OCI-LY1 (cell line): Measurements from ENCODE around the gene NISCH.

ENCODE experiments used
- H2AFZ ChIP-seq: fragments of 200-600 bp; sonication (generic), shearing (Covaris generic); 2 replicates; pipeline ENCODE4 v1.6.0; 2014; ENCODE audit warnings: antibody characterized with exemption, mild to moderate bottlenecking, low read length
- H3F3A ChIP-seq: fragments of 200-600 bp; sonication (generic), shearing (Covaris generic); 2 replicates; pipeline ENCODE4 v1.6.0; 2014; ENCODE audit warnings: mild to moderate bottlenecking, antibody characterized with exemption, low read length, moderate library complexity; ENCODE audit not compliant: insufficient read depth
- H3K27ac ChIP-seq: fragments of 200-600 bp; sonication (generic); 2 replicates; pipeline ENCODE4 v1.5.1; 2014; ENCODE audit warnings: low read length, mixed run types, mild to moderate bottlenecking, low read depth; ENCODE audit not compliant: poor library complexity, severe bottlenecking
- H3K27me3 ChIP-seq: fragments of 200-600 bp; sonication (generic); 2 replicates; pipeline ENCODE4 v1.6.0; 2014; ENCODE audit warnings: antibody characterized with exemption, mild to moderate bottlenecking, low read length, moderate library complexity; ENCODE audit not compliant: insufficient read depth
- H3K36me3 ChIP-seq: fragments of 200-600 bp; sonication (generic); 2 replicates; pipeline ENCODE4 v1.6.1; 2014; ENCODE audit warnings: mild to moderate bottlenecking, antibody characterized with exemption, low read length, moderate library complexity, mixed read lengths; ENCODE audit not compliant: insufficient read depth
- H3K4me1 ChIP-seq: fragments of 200-600 bp; sonication (generic); 2 replicates; pipeline ENCODE4 v1.5.1; 2014; ENCODE audit warnings: mild to moderate bottlenecking, low read length, moderate library complexity; ENCODE audit not compliant: insufficient read depth, severe bottlenecking
- H3K4me2 ChIP-seq: fragments of 200-600 bp; sonication (generic), shearing (Covaris generic); 2 replicates; pipeline ENCODE4 v1.6.1; 2014; ENCODE audit warnings: low read length
- H3K4me3 ChIP-seq: fragments of 200-600 bp; sonication (generic); 2 replicates; pipeline ENCODE4 v1.5.1; 2014; ENCODE audit warnings: low read length, low read depth, mild to moderate bottlenecking, mixed read lengths; ENCODE audit not compliant: poor library complexity, severe bottlenecking
- H3K79me2 ChIP-seq: fragments of 200-600 bp; shearing (Covaris generic); 2 replicates; pipeline ENCODE4 v1.6.1; 2016; ENCODE audit warnings: mixed run types, low read length, mixed read lengths; ENCODE audit not compliant: insufficient read depth
- H3K9ac ChIP-seq: fragments of 200-600 bp; sonication (generic), shearing (Covaris generic); 2 replicates; pipeline ENCODE4 v1.6.1; 2014; ENCODE audit warnings: mild to moderate bottlenecking, low read length, mixed read lengths
- H3K9me2 ChIP-seq: fragments of 200-600 bp; sonication (generic), shearing (Covaris generic); 2 replicates; pipeline ENCODE4 v1.6.1; 2014; ENCODE audit warnings: low read depth, mild to moderate bottlenecking, low read length, mixed read lengths
- H3K9me3 ChIP-seq: fragments of 200-600 bp; shearing (Covaris generic); 2 replicates; pipeline ENCODE4 v1.6.1; 2014; ENCODE audit warnings: low read length, mixed read lengths
- H4K20me1 ChIP-seq: fragments of 200-600 bp; sonication (generic), shearing (Covaris generic); 2 replicates; pipeline ENCODE4 v1.6.0; 2016; ENCODE audit warnings: mild to moderate bottlenecking, low read length; ENCODE audit not compliant: insufficient read depth
- EZH2 ChIP-seq: fragments of 200-600 bp; sonication (generic), shearing (Covaris generic); IDR thresholded peaks from 2 replicates; pipeline ENCODE4 v1.8.0; 2017; ENCODE audit warnings: borderline replicate concordance, mixed run types, mild to moderate bottlenecking, antibody characterized with exemption, low read length, moderate library complexity, mixed read lengths
- TF ChIP-seq, protein P1 (sequence below): fragments of 200-600 bp; sonication (generic), shearing (Covaris generic); IDR thresholded peaks from 2 replicates; pipeline ENCODE4 v1.5.1; 2017; ENCODE audit warnings: mild to moderate bottlenecking, antibody characterized with exemption, low read length, moderate library complexity, mixed read lengths

Gene NISCH

DNA sequence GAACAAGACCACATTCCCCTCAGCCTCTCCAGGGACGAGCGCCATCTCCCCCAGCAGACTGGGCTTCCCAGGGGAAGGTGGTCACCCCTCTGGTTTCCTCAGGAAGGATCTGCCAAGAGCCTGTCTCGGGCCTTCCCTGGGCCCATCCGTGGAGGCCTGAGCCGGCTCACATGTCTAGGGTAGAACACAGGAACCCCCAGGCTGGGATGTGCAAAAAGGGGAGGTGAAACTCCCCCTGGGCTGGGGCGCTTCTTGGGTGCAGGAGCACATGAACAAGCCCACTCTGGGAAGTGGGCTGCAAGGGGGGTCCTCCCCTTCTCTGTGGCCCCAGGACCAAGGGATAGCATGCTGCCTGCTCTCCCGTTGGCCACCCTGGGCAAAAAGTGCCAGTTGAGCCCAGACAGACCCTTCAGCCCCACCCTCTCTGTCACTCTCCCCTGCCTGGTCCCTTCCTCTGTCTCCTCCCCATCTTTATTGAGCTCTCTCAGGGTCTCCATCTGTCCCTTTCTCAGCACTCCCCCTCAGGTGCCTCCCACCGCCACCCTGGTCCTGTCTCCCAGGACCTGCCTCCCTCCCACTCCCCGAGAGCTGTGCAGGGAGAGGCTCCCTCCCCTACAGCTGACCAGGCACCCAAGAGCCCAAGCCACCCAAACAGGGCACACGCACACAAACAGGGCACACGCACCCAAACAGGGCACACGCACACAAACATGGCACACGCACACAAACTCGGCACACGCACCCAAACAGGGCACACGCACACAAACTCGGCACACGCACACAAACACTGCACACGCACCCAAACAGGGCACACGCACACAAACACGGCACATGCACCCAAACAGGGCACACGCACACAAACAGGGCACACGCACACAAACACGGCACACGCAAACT is 11.4 kb upstream of the NISCH start:
- Histone ChIP-seq H3K27ac (no peak overlapping the region), H2AFZ (no peak overlapping the region), H3K4me1 (peaks cover 11% of the 10 kb centered on the region), H3K79me2 (no peaks in the 10 kb centered on the region), H3K27me3 (peaks cover 10% of the 10 kb centered on the region; the same call in 1 of the 2 replicates), H3K9me3 (no peaks in the 10 kb centered on the region), H3K36me3 (no peaks in the 10 kb centered on the region), H3K9me2 (no peaks in the 10 kb centered on the region), H3F3A (no peaks in the 10 kb centered on the region), H4K20me1 (no peaks in the 10 kb centered on the region), H3K4me2 (peak overlapping the region; percentile 26; the same call in 1 of the 2 replicates), H3K4me3 (peak overlapping the region; percentile 22), H3K9ac (no peak overlapping the region)
- TF ChIP-seq, protein P1, sequence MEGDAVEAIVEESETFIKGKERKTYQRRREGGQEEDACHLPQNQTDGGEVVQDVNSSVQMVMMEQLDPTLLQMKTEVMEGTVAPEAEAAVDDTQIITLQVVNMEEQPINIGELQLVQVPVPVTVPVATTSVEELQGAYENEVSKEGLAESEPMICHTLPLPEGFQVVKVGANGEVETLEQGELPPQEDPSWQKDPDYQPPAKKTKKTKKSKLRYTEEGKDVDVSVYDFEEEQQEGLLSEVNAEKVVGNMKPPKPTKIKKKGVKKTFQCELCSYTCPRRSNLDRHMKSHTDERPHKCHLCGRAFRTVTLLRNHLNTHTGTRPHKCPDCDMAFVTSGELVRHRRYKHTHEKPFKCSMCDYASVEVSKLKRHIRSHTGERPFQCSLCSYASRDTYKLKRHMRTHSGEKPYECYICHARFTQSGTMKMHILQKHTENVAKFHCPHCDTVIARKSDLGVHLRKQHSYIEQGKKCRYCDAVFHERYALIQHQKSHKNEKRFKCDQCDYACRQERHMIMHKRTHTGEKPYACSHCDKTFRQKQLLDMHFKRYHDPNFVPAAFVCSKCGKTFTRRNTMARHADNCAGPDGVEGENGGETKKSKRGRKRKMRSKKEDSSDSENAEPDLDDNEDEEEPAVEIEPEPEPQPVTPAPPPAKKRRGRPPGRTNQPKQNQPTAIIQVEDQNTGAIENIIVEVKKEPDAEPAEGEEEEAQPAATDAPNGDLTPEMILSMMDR = no peak
- no peak for TF ChIP-seq EZH2

DNA sequence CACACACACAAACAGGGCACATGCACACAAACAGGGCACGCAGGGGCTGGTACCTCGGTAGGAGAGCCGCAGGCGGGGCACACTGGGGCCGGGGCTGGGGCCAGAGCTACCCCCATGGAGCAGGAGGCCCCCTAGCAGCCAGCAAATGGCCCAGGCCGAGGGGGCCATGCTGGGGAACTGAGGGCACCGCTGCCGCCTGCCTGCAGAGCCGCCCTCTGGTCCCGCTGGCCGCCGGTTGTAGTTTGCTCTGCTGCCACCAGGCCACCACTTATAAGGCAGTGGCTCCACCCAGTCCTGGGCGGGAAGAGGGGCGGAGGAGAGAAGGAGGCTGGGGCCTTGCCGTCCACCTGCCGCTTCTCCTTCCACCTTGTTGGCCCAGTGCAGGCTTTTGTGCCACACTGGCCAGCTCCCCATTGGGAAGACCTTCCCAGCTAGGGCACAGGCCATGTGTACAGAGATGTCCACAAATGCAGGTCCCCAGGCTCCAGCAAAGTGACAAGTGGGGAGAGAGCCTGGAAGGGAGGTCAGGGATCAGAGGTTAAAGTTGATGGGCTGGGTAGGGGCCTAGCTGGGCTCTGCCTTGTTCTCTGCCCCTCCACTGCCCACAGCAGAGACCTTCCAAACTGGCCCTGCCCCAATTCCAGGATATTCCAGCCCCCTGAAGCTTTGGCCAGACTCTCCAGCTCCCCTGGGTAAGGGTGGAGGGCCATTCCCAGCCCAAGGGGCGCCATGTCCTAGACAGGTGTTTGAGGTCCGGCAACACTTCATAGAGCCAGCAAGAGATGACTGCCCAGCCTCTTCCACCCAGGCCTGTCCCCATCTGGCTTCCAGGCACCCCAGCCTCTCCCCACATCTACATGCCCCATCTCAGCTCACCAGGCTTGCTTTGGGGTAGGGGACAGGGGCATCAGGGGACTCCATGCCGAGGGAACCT is 10.3 kb upstream of the NISCH start, which contains the start of gene SEMA3G:
SEMA3G (minus strand) TSS at position 244 of the 934 bp plus-strand sequence; CDS start at position 168, 76 bp downstream.
- Histone ChIP-seq H4K20me1 (no peaks in the 10 kb centered on the region), H3K9me2 (no peaks in the 10 kb centered on the region), H3K9ac (no peak within 1 kb of the TSS), H3F3A (no peaks in the 10 kb centered on the region), H3K4me1 (peaks cover 11% of the 10 kb centered on the region), H3K79me2 (no peaks in the 10 kb centered on the region), H3K4me2 (peak within 1 kb of the TSS; percentile 26; the same call in 1 of the 2 replicates), H3K4me3 (peak within 1 kb of the TSS; percentile 22), H3K9me3 (no peaks in the 10 kb centered on the region), H2AFZ (no peak within 1 kb of the TSS), H3K27me3 (peaks cover 10% of the 10 kb centered on the region; the same call in 1 of the 2 replicates), H3K36me3 (no peaks in the 10 kb centered on the region), H3K27ac (no peak within 1 kb of the TSS)
- TF ChIP-seq, protein P1 = peak; percentile 32; the same call in 1 of the 2 replicates
- TF ChIP-seq EZH2 = no peak

DNA sequence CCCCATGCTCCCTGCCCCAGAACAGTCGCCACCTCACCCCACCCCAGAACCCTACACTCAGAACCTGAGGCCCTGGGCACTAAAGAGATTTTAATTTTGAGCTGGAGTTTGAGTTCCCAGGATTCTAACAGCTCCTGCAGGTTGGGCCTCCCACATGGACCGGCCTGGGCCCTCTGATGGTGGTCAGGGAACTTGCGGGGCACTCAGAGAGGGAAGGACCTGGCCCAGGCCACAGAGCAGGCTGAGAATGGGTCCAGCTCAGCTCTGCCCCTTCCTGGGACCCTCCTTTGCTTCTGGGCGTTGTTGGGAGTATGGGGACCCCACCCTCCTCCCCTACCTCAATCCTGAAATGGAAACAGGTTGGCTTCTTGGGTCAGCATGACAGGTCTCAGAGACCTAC is 9.4 kb upstream of the NISCH start:
- Histone ChIP-seq H3K27ac (no peak overlapping the region), H4K20me1 (no peaks in the 10 kb centered on the region), H3K4me3 (no peak overlapping the region), H3K36me3 (no peaks in the 10 kb centered on the region), H3K4me1 (peaks cover 11% of the 10 kb centered on the region), H2AFZ (no peak overlapping the region), H3K4me2 (no peak overlapping the region), H3F3A (no peaks in the 10 kb centered on the region), H3K9me3 (no peaks in the 10 kb centered on the region), H3K79me2 (no peaks in the 10 kb centered on the region), H3K9me2 (no peaks in the 10 kb centered on the region), H3K27me3 (peaks cover 9% of the 10 kb centered on the region; the same call in 1 of the 2 replicates), H3K9ac (no peak overlapping the region)
- TF ChIP-seq, protein P1 = no peak
- no peak for TF ChIP-seq EZH2
